Measurements from ENCODE around the gene MFSD11. TPM values are rescaled to one million over a fixed set of nuclear protein-coding genes. Genes with fewer than 3 reads are reported as not detected.

Gene MFSD11
- total RNA-seq, 1 donor from 2014 or later = 31.1 TPM

DNA sequence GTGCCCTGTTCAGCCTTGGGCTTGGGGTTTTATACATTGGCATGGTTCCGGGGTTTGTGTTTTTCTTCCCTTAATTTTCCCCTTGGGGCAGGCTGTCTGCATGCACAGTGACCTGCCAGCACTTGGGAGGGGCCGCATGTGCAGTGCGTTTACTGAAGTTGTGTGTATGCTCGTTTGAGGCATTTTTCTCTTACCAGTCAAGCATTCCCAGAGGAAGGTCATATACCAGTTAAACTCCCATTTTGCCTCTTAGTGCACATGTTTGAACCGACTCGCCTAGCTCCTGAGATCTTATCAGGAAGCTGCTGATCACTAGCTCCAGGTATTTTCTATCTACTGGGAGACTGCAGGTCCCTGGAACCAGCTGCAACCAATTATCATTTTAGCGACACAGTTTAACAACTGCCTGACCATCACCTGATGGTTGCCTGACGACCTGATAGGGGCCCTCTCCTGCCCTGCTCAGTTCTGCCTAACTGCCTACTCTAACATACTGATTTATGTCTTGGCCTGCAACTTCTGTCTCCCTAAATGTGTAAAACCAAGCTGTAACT is 51.4 kb downstream of the MFSD11 start:
- no peaks in the 10 kb centered on the region for H3K9me3 Mint-ChIP-seq (ENCODE audit: low read depth)
- H3K4me3 Mint-ChIP-seq (ENCODE audit: unreplicated experiment) = no peak overlapping the region
- peaks cover 16% of the 10 kb centered on the region for H3K4me1 Mint-ChIP-seq (ENCODE audit: low read depth)
- no peaks in the 10 kb centered on the region for H3K27me3 Mint-ChIP-seq (ENCODE audit: low read depth)
- no peak for DNase-seq (ENCODE audit: low spot score)
- TF ChIP-seq, protein P1, sequence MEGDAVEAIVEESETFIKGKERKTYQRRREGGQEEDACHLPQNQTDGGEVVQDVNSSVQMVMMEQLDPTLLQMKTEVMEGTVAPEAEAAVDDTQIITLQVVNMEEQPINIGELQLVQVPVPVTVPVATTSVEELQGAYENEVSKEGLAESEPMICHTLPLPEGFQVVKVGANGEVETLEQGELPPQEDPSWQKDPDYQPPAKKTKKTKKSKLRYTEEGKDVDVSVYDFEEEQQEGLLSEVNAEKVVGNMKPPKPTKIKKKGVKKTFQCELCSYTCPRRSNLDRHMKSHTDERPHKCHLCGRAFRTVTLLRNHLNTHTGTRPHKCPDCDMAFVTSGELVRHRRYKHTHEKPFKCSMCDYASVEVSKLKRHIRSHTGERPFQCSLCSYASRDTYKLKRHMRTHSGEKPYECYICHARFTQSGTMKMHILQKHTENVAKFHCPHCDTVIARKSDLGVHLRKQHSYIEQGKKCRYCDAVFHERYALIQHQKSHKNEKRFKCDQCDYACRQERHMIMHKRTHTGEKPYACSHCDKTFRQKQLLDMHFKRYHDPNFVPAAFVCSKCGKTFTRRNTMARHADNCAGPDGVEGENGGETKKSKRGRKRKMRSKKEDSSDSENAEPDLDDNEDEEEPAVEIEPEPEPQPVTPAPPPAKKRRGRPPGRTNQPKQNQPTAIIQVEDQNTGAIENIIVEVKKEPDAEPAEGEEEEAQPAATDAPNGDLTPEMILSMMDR (IDR thresholded peaks at IDR 0.05) = no peak
- H3K36me3 Mint-ChIP-seq (ENCODE audit: low read depth) = no peaks in the 10 kb centered on the region
- H3K27ac Mint-ChIP-seq (ENCODE audit: unreplicated experiment) = no peak overlapping the region

DNA sequence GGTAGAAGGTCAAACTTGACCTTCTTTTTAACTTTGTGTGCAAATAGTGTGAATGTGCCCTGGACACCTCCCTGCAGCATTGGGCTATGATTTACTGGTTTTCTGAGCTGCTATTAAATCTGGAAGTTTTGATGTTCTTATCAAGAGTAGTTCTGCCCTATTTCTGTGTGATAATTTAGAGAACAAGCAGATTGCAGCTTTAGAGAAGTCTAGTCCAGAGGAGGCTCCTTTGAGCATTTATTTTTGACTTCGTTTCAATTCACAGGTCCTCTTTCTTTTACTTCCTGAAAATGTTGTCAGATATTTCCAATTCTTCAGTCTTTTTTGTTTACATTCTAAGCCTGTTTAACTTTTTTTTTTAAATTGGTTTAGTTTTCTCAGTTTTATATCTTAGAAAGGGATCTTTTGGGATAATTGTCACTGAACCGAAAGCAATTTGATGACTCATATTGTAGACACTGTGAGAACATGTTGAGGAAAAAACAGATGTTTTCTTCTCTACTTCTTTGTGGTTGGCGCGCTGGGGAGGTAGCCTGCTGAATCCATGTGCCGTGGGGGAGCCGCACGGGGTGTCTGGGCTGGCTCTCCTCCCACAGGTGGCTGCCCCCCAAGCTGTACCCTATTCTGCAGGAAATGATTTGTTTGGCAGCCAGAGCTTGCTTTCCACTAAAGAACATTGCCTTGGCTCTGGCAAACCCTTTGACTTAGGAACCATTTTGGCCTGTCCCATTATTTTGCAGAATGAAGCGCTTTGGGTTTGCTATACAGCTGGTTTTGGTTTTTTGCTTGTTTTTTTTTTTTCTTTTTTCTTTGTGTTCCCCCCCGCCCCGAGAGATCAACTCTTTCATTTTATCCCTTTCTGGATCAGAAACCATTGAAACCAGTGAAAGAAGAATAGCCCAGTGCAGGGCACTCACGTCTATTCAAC is 53.4 kb downstream of the MFSD11 start:
- peaks cover 16% of the 10 kb centered on the region for H3K4me1 Mint-ChIP-seq (ENCODE audit: low read depth)
- H3K36me3 Mint-ChIP-seq (ENCODE audit: low read depth) = peaks cover 2% of the 10 kb centered on the region
- no peaks in the 10 kb centered on the region for H3K27me3 Mint-ChIP-seq (ENCODE audit: low read depth)
- H3K27ac Mint-ChIP-seq (ENCODE audit: unreplicated experiment) = peak overlapping the region; percentile 85
- DNase-seq (ENCODE audit: low spot score) = no peak
- TF ChIP-seq, protein P1 (IDR thresholded peaks at IDR 0.05) = no peak
- H3K9me3 Mint-ChIP-seq (ENCODE audit: low read depth) = no peaks in the 10 kb centered on the region
- peak overlapping the region; percentile 42 for H3K4me3 Mint-ChIP-seq (ENCODE audit: unreplicated experiment)

DNA sequence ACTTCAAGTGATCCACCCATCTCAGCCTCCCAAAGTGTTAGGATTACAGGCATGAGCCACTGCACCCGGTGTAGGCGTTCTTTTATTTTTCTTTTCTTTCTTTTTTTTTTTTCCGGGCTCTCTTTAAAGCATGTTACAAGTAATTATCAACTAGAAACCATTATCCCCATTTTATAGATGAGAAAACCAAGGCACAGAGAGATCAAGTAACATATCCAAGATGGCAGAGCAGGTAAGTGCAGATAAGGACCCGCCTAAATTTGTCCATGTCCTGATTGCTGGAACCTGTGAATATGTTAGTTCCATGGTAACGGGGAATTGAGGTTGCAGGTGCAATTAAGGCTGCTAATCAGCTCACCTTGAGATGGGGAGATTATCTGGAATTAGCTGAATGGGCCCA is 54.4 kb downstream of the MFSD11 start:
- Mint-ChIP-seq H3K27ac (ENCODE audit: unreplicated experiment) (no peak overlapping the region), H3K4me1 (ENCODE audit: low read depth) (peaks cover 16% of the 10 kb centered on the region), H3K9me3 (ENCODE audit: low read depth) (no peaks in the 10 kb centered on the region), H3K4me3 (ENCODE audit: unreplicated experiment) (no peak overlapping the region), H3K27me3 (ENCODE audit: low read depth) (no peaks in the 10 kb centered on the region), H3K36me3 (ENCODE audit: low read depth) (peaks cover 2% of the 10 kb centered on the region)
- TF ChIP-seq, protein P1 (IDR thresholded peaks at IDR 0.05) = no peak
- DNase-seq (ENCODE audit: low spot score) = no peak

DNA sequence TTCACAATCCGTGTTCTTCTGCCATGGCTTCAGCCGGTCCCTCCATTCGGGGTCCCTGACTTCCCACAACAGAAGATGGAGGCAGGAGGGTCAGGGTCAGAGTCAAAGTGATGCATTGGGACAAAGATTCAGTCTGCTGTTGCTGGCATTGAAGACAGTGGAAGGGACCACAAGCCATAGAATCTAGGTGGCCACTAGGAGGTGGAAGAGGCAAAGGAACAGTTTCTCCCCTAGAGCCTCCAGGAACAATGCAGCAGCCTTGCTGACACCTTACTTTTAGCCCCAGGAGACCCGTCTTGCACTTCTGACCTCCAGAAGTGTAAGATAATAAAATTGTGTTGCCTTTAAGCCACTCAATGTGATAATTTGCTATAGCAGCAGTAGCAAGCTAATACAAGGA is 55.9 kb downstream of the MFSD11 start:
- no peak for DNase-seq (ENCODE audit: low spot score)
- H3K27ac Mint-ChIP-seq (ENCODE audit: unreplicated experiment) = no peak overlapping the region
- H3K9me3 Mint-ChIP-seq (ENCODE audit: low read depth) = no peaks in the 10 kb centered on the region
- TF ChIP-seq, protein P1 (IDR thresholded peaks at IDR 0.05) = peak; percentile 50
- H3K36me3 Mint-ChIP-seq (ENCODE audit: low read depth) = peaks cover 2% of the 10 kb centered on the region
- H3K4me1 Mint-ChIP-seq (ENCODE audit: low read depth) = peaks cover 16% of the 10 kb centered on the region
- H3K4me3 Mint-ChIP-seq (ENCODE audit: unreplicated experiment) = no peak overlapping the region
- H3K27me3 Mint-ChIP-seq (ENCODE audit: low read depth) = no peaks in the 10 kb centered on the region

DNA sequence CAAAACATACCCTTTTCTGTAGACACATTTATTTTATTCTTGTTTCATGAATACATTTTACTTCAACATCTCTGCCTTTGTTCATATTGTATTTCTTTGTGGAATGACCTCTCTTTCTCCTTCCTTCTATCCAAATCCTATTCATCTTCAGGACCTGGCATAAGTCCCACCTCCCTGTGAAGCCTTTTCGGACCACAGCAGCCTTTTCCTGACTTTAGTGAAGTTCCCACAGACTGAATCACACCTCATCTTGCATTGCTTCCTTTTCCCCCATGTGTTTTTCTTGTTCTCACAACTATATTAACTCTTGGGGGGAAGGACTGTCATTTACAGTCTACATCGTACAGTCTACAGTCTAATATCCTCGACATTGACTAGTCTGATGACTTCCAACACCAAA is 58.2 kb downstream of the MFSD11 start:
- DNase-seq (ENCODE audit: low spot score) = no peak
- H3K9me3 Mint-ChIP-seq (ENCODE audit: low read depth) = no peaks in the 10 kb centered on the region
- H3K4me3 Mint-ChIP-seq (ENCODE audit: unreplicated experiment) = no peak overlapping the region
- H3K4me1 Mint-ChIP-seq (ENCODE audit: low read depth) = peaks cover 8% of the 10 kb centered on the region
- TF ChIP-seq, protein P1 (IDR thresholded peaks at IDR 0.05) = no peak
- H3K27ac Mint-ChIP-seq (ENCODE audit: unreplicated experiment) = no peak overlapping the region
- H3K36me3 Mint-ChIP-seq (ENCODE audit: low read depth) = peaks cover 2% of the 10 kb centered on the region
- H3K27me3 Mint-ChIP-seq (ENCODE audit: low read depth) = no peaks in the 10 kb centered on the region
